Spleen (tissue), 11 donors: ENCODE results near the gene CORT. TPM values are rescaled to one million over a fixed set of nuclear protein-coding genes. Genes with fewer than 3 reads are reported as not detected.

Source experiments
- DNase-seq: peaks from one replicate; pipeline ENCODE4 v3.0.0-alpha.2; 2020
- H3K27ac ChIP-seq, 8 donors: fragments of 200-600 bp; sonication (generic) in 7 of 8; 1 replicate in 4 of 8; 2 replicates in 4 of 8; pipeline versions ENCODE4 v1.5.0 to v1.8.0; 2016 to 2021; ENCODE audit warnings: inconsistent platforms in 4 of 8, mild to moderate bottlenecking in 4 of 8, moderate library complexity in 1 of 8
- H3K27me3 ChIP-seq, 7 donors: fragments of 200-600 bp; sonication (generic) in 6 of 7; replicated peaks in 1 of 7; 1 replicate in 4 of 7; 2 replicates in 3 of 7; pipeline versions ENCODE4 v1.5.0 to v1.8.0; 2016 to 2021; ENCODE audit warnings: inconsistent platforms in 3 of 7, mild to moderate bottlenecking in 1 of 7
- H3K36me3 ChIP-seq, 6 donors: fragments of 200-600 bp; sonication (generic) in 5 of 6; 1 replicate in 4 of 6; 2 replicates in 2 of 6; pipeline versions ENCODE4 v1.5.0 to v1.8.0; 2016 to 2021; ENCODE audit warnings: inconsistent platforms in 2 of 6
- H3K4me1 ChIP-seq, 6 donors: fragments of 200-600 bp; sonication (generic) in 5 of 6; 1 replicate in 3 of 6; 2 replicates in 3 of 6; pipeline versions ENCODE4 v1.5.0 to v1.8.0; 2016 to 2021; ENCODE audit warnings: inconsistent platforms in 3 of 6
- H3K4me3 ChIP-seq, 8 donors: fragments of 200-600 bp; sonication (generic) in 7 of 8; 1 replicate in 4 of 8; 2 replicates in 4 of 8; pipeline versions ENCODE4 v1.5.0 to v1.8.0; 2016 to 2021; ENCODE audit warnings: inconsistent platforms in 4 of 8, mild to moderate bottlenecking in 4 of 8, moderate library complexity in 2 of 8
- H3K9me3 ChIP-seq, 8 donors: fragments of 200-600 bp; sonication (generic) in 7 of 8; 1 replicate in 4 of 8; 2 replicates in 4 of 8; pipeline versions ENCODE4 v1.5.0 to v1.8.0; 2016 to 2021; ENCODE audit warnings: inconsistent platforms in 4 of 8
- POLR2A ChIP-seq, 3 donors: fragments of 450-650 bp; IDR thresholded peaks; one replicate each; pipeline ENCODE4 v1.5.1; 2017; ENCODE audit warnings: antibody characterized with exemption in 3 of 3, mild to moderate bottlenecking in 1 of 3
- POLR2AphosphoS5 ChIP-seq, 3 donors: sonication (generic); formaldehyde crosslinking; IDR thresholded peaks; one replicate each; pipeline ENCODE4 v1.5.1; 2017; ENCODE audit warnings: antibody characterized with exemption in 3 of 3
- WGBS, 5 donors: extraction: QIAGEN DNeasy Blood & Tissue Kit in 3 of 5; methylation state at CpG; one replicate each; pipeline versions ENCODE4 v1.1.5 to v1.1.7; 2013 to 2018; 5-methylcytosine and 5-hydroxymethylcytosine counted together
- intact Hi-C: fragments of 100-400 bp; cut with DNase I; formaldehyde crosslinking; loops from one replicate; pipeline ENCODE4 v1.15.0; 2023; ENCODE audit warnings: low total_unique reads
- polyA plus RNA-seq, 3 donors: library from polyadenylated mRNA; stranded (reverse); fragments of 200-250 nt; gene quantifications; one replicate each; pipeline ENCODE4 v1.2.1, GENCODE V29; 2013
- total RNA-seq, 7 donors: library from RNA; depleted of rRNA in 3 of 7; stranded (reverse); fragments of >200 nt in 3 of 7; fragmentation: NEBNext Ultra II Directional in 4 of 7; extraction: Animal tissue kit (Norgen Biotek cat#: 25700) in 4 of 7; gene quantifications; one replicate each; pipeline versions ENCODE4 v1.1.0 to v1.2.1, GENCODE V29; 2016 to 2021
- TF ChIP-seq, protein P1 (sequence below), 11 experiments: fragments of 200-600 bp in 7 of 11; fragments of 450-650 bp in 4 of 11; sonication (generic) in 4 of 11; IDR thresholded peaks in 8 of 11; conservative IDR thresholded peaks in 3 of 11; 1 replicate in 7 of 11; 2 replicates in 4 of 11; pipeline versions ENCODE4 v1.4.0 to v1.8.0; 2016 to 2021; ENCODE audit warnings: antibody characterized with exemption in 11 of 11, inconsistent platforms in 4 of 11, mild to moderate bottlenecking in 1 of 11
- donor health status: healthy with polysubstance abuse.
- donor health status: DM: no; HTN: no; CAD: no; lungs with moderate emphysema.
- donor health status: DM: no; HTN: no; CAD: no.
- donor health status: Bipolar disorder and iron deficiency.
- donor health status: healthy.
- donor health status: DM: no; HTN: no; CAD: no.
- donor health status: DM: yes; HTN: yes; CAD: no.

CORT gene
- total and polyA plus RNA-seq, 10 donors = 0.07 to 0.38 (median 0.18) TPM; not detected in 6

- DNase-seq = no peak
- TF ChIP-seq, protein P1, sequence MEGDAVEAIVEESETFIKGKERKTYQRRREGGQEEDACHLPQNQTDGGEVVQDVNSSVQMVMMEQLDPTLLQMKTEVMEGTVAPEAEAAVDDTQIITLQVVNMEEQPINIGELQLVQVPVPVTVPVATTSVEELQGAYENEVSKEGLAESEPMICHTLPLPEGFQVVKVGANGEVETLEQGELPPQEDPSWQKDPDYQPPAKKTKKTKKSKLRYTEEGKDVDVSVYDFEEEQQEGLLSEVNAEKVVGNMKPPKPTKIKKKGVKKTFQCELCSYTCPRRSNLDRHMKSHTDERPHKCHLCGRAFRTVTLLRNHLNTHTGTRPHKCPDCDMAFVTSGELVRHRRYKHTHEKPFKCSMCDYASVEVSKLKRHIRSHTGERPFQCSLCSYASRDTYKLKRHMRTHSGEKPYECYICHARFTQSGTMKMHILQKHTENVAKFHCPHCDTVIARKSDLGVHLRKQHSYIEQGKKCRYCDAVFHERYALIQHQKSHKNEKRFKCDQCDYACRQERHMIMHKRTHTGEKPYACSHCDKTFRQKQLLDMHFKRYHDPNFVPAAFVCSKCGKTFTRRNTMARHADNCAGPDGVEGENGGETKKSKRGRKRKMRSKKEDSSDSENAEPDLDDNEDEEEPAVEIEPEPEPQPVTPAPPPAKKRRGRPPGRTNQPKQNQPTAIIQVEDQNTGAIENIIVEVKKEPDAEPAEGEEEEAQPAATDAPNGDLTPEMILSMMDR (IDR thresholded peaks at IDR 0.05 in 8 of 11, conservative IDR thresholded peaks at IDR 0.05 in 3 of 11) = no peak
- TF ChIP-seq POLR2A (IDR thresholded peaks at IDR 0.05) (no peak), POLR2AphosphoS5 (IDR thresholded peaks at IDR 0.05) (no peak)
- H3K36me3 ChIP-seq = peaks cover 0 to 6% (median 0%) of the 10 kb centered on the region in 6 donors
- H3K4me1 ChIP-seq = peaks cover 11 to 69% (median 21%) of the 10 kb centered on the region in 6 donors
- whole genome bisulfite sequencing, 5 donors = 88 to 97% (median 90%) methylated on average over 2 of the region's 2 CpGs
- H3K27ac ChIP-seq = no peak overlapping the region
- intact Hi-C loops = no loop called here
- H3K4me3 ChIP-seq = no peak overlapping the region
- peaks cover 0 to 2% (median under 1%) of the 10 kb centered on the region in 8 donors for H3K9me3 ChIP-seq
- H3K27me3 ChIP-seq = no peaks in the 10 kb centered on the region
These were observed 30.8 kb downstream of the CORT start for GRCh38 chr1:10480614-10481013.

- Histone ChIP-seq H3K27ac (peak overlapping the region in 2 of 8 donors; percentile 4 to 24), H3K4me3 (no peak overlapping the region)
- no peak for DNase-seq
These were observed 34.7 kb downstream of the CORT start for GRCh38 chr1:10484521-10484920.

DNA sequence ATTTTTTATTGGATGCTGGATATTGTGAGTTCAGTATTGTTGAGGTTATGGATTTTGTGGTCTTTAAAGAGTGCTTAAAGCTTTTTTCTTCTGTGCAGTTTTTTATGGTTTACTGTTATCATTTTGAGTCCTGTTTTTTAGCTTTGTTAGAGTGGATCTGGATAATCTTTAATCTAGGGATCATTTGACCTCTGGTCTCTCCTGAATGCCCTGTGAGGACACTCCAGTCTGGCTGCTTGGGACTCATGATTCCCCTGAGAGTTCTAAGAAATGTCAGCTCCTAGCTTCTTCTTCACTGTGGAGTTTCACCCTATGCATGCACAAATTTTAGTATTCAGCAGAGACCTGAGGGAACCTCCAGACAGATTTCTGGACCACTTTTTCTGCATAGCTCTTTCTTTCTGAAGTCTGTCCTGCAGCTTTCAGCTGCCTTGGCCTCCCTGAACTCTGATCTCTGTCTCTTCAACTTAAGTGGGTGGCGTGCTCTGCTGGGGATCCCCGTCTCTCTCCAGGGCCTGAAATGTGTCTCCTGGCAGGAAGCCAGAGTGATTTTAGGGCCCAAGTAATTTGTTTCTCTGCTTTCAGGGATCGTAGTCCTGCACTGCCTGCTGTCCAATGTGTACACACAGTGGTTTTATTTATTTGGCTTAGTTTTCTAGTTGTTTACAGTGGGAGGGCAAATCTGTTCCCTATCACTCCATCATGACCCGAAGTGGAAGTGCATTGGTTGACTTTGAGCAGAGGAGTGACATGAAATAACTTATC lies 39.6 kb downstream of the CORT start:
- peaks cover 0 to 20% (median 5%) of the 10 kb centered on the region in 6 donors for H3K4me1 ChIP-seq
- no peak for DNase-seq
- WGBS, 5 donors = 50 to 69% (median 52%) methylated on average over 3 to 4 of the region's 4 CpGs
- no peak overlapping the region for H3K27ac ChIP-seq
- no peak overlapping the region for H3K4me3 ChIP-seq
- H3K9me3 ChIP-seq = peaks cover 0 to 10% (median 8%) of the 10 kb centered on the region in 8 donors
- peaks cover 0 to 24% (median 0%) of the 10 kb centered on the region in 6 donors for H3K36me3 ChIP-seq
- intact Hi-C loops = loop anchor here (5.0 kb wide), 1 partner anchor 57 kb away; the partner anchor contains the start of gene CENPS
- no peaks in the 10 kb centered on the region for H3K27me3 ChIP-seq
- TF ChIP-seq, protein P1 (IDR thresholded peaks at IDR 0.05 in 8 of 11, conservative IDR thresholded peaks at IDR 0.05 in 3 of 11) = no peak
- TF ChIP-seq POLR2AphosphoS5 (IDR thresholded peaks at IDR 0.05) (no peak), POLR2A (IDR thresholded peaks at IDR 0.05) (no peak)

More at GRCh38 chr1:10484521-10484920, 34.7 kb downstream of the CORT start:
- TF ChIP-seq, protein P1 (IDR thresholded peaks at IDR 0.05 in 8 of 11, conservative IDR thresholded peaks at IDR 0.05 in 3 of 11) = no peak
- no peak for TF ChIP-seq POLR2A (IDR thresholded peaks at IDR 0.05)
- no peak for TF ChIP-seq POLR2AphosphoS5 (IDR thresholded peaks at IDR 0.05)
- H3K9me3 ChIP-seq = peaks cover 0 to 10% (median 8%) of the 10 kb centered on the region in 8 donors
- WGBS, 5 donors = 53 to 87% (median 73%) methylated on average over 5 to 6 of the region's 6 CpGs
- intact Hi-C loops = no loop called here
- H3K36me3 ChIP-seq = peaks cover 0 to 21% (median 0%) of the 10 kb centered on the region in 6 donors
- H3K4me1 ChIP-seq = peaks cover 0 to 38% (median 5%) of the 10 kb centered on the region in 6 donors
- no peaks in the 10 kb centered on the region for H3K27me3 ChIP-seq
